HG03521 (cell line): Measurements from ENCODE around the gene PARVB.

Source experiments
- ATAC-seq: cut with Tn5 transposase; IDR thresholded peaks from one replicate; pipeline ENCODE4 v1.9.1; 2021; ENCODE audit warnings: mild to moderate bottlenecking, moderate library complexity; ENCODE audit not compliant: unreplicated experiment

Gene PARVB

GRCh38 chr22:44129619-44129976 lies 105.5 kb downstream of the PARVB start:
- ATAC-seq = no peak

- no peak for ATAC-seq
Measured at GRCh38 chr22:44130076-44130711, 106.1 kb downstream of the PARVB start.

- ATAC-seq = no peak
Measured at GRCh38 chr22:44131412-44131811, 107.3 kb downstream of the PARVB start.

GRCh38 chr22:44131989-44132685 lies 108.0 kb downstream of the PARVB start:
- ATAC-seq = no peak

- no peak for ATAC-seq
Measured at GRCh38 chr22:44132724-44133123, 108.6 kb downstream of the PARVB start.

- ATAC-seq = no peak
Measured at GRCh38 chr22:44133161-44133560, 109.1 kb downstream of the PARVB start.

GRCh38 chr22:44133901-44134571 lies 109.9 kb downstream of the PARVB start:
- ATAC-seq = no peak

GRCh38 chr22:44136112-44136511 lies 112.0 kb downstream of the PARVB start:
- no peak for ATAC-seq

GRCh38 chr22:44136786-44137185 lies 112.7 kb downstream of the PARVB start:
- ATAC-seq = no peak

GRCh38 chr22:44137415-44137814 lies 113.3 kb downstream of the PARVB start:
- ATAC-seq = no peak

- ATAC-seq = no peak
Measured at GRCh38 chr22:44139773-44140172, 115.7 kb downstream of the PARVB start.

GRCh38 chr22:44142421-44143104 lies 118.5 kb downstream of the PARVB start:
- ATAC-seq = no peak

- ATAC-seq = no peak
Measured at GRCh38 chr22:44143105-44143474, 119.0 kb downstream of the PARVB start.

- no peak for ATAC-seq
Measured at GRCh38 chr22:44143579-44143978, 119.5 kb downstream of the PARVB start.

GRCh38 chr22:44144046-44144569 lies 120.0 kb downstream of the PARVB start:
- ATAC-seq = no peak

- no peak for ATAC-seq
Measured at GRCh38 chr22:44145544-44145943, 121.4 kb downstream of the PARVB start.

GRCh38 chr22:44146088-44146861 lies 122.2 kb downstream of the PARVB start:
- no peak for ATAC-seq

- ATAC-seq = no peak
Measured at GRCh38 chr22:44147008-44147645, 123.0 kb downstream of the PARVB start.

GRCh38 chr22:44147821-44148574 lies 123.9 kb downstream of the PARVB start:
- ATAC-seq = no peak
